Cerebellar nuclear complex (tissue), 1 donor: ENCODE measurements around the gene ASB7.
"Not testable (repeated sequence)": the region's sequence is repeated elsewhere in the genome, so short reads cannot be mapped to it uniquely, and the experiment has no call there.

ENCODE experiments used
- DNase-seq, 2 experiments: peaks; one replicate each; lab custom pipeline; 2025; lab: John Stamatoyannopoulos, UW

ASB7 gene

GRCh38 chr15:100602064-100602822 is at the start of gene ASB7, which contains the start of gene LINS1:
ASB7 (plus strand) TSS chr15:100602589; CDS start chr15:100612217, 9,628 bp downstream.
LINS1 (minus strand) TSS chr15:100602184; CDS start chr15:100580842, 21,342 bp downstream.
- DNase-seq: peak; percentile 99

GRCh38 chr15:100553468-100553867 is 48.9 kb upstream of the ASB7 start:
- DNase-seq: no peak

GRCh38 chr15:100558771-100559254 is 43.6 kb upstream of the ASB7 start:
- DNase-seq: no peak

GRCh38 chr15:100559330-100559729 is 43.1 kb upstream of the ASB7 start:
- no peak for DNase-seq

- no peak for DNase-seq
These were observed 42.1 kb upstream of the ASB7 start for GRCh38 chr15:100560323-100560722.

- no peak for DNase-seq
These were observed 36.8 kb upstream of the ASB7 start for GRCh38 chr15:100565591-100565990.

GRCh38 chr15:100566850-100567628 is 35.4 kb upstream of the ASB7 start:
- no peak for DNase-seq

- DNase-seq: no peak
These were observed 33.0 kb upstream of the ASB7 start for GRCh38 chr15:100569391-100569790.

- DNase-seq: no peak
These were observed 32.1 kb upstream of the ASB7 start for GRCh38 chr15:100570275-100570674.

GRCh38 chr15:100570735-100571313 is 31.6 kb upstream of the ASB7 start:
- DNase-seq: no peak

- DNase-seq: no peak
These were observed 30.7 kb upstream of the ASB7 start for GRCh38 chr15:100571592-100572167.

- no peak for DNase-seq
These were observed 29.9 kb upstream of the ASB7 start for GRCh38 chr15:100572362-100572983.

- DNase-seq: no peak
These were observed 28.9 kb upstream of the ASB7 start for GRCh38 chr15:100573526-100573925.

GRCh38 chr15:100580414-100580813 is 22.0 kb upstream of the ASB7 start:
- no peak for DNase-seq

GRCh38 chr15:100588638-100589242 is 13.6 kb upstream of the ASB7 start:
- no peak for DNase-seq

- not testable (repeated sequence) for DNase-seq
These were observed 11.2 kb upstream of the ASB7 start for GRCh38 chr15:100591163-100591562.

GRCh38 chr15:100591835-100592234 is 10.6 kb upstream of the ASB7 start:
- no peak for DNase-seq

- no peak for DNase-seq
These were observed 9.5 kb upstream of the ASB7 start for GRCh38 chr15:100592898-100593297.

GRCh38 chr15:100593431-100593830 is 9.0 kb upstream of the ASB7 start:
- no peak for DNase-seq

- no peak for DNase-seq
These were observed 6.4 kb upstream of the ASB7 start for GRCh38 chr15:100595964-100596363.

GRCh38 chr15:100596792-100597191 is 5.6 kb upstream of the ASB7 start:
- DNase-seq: no peak
